ENCODE results near the gene PCDHB16.
"Not testable (repeated sequence)": the region's sequence is repeated elsewhere in the genome, so short reads cannot be mapped to it uniquely, and the experiment has no call there.

PCDHB16 gene

GRCh38 chr5:141192110-141192725, 10.0 kb downstream of the PCDHB16 start, which contains the start of gene PCDHB10:
PCDHB10 (plus strand) TSS chr5:141192353; CDS start chr5:141192553, 200 bp downstream.
- Histone ChIP-seq H3K27ac (no peak within 1 kb of the TSS), H3K36me3 (no peaks in the 10 kb centered on the region), H3K4me3 (ENCODE audit: low read depth, low read length) (peak within 1 kb of the TSS; percentile 30), H3K9me3 (ENCODE audit: severe bottlenecking) (peaks cover 8% of the 10 kb centered on the region), H3K27me3 (ENCODE audit: insufficient read depth, low read depth, severe bottlenecking) (no peaks in the 10 kb centered on the region)
- peak; percentile 71 for TF ChIP-seq CTCF (IDR thresholded peaks at IDR 0.05; ENCODE audit: low read depth, low read length)
- DNase-seq, result peak; percentile 76

- H3K27ac ChIP-seq; H3K4me3 ChIP-seq (ENCODE audit: low read depth, low read length); H3K27me3 ChIP-seq (ENCODE audit: insufficient read depth, low read depth, severe bottlenecking); H3K36me3 ChIP-seq; DNase-seq: not testable (repeated sequence)
- peaks cover 10% of the 10 kb centered on the region for H3K9me3 ChIP-seq (ENCODE audit: severe bottlenecking)
Measured at GRCh38 chr5:141194332-141194731, 12.1 kb downstream of the PCDHB16 start.

DNA sequence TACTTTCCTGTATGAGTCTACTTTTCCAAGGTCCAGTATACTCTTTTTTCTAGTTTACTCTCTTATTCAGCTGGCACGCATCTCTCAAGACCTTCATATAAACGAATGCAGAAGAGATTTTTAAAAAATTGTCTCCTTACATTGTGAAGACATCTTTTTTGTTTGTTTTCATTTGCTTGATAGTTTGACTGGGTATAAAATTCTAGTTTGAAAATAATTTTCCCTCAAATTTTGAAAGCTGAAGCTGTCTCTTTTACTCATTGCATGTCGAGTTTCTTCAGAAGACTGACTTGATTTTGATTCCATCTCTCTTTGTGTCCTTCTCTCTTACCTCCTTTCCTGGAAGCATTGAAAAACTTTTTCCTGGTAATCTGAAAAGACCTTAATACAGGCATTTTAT, 14.2 kb downstream of the PCDHB16 start:
- no peak for TF ChIP-seq CTCF (IDR thresholded peaks at IDR 0.05; ENCODE audit: low read depth, low read length)
- Histone ChIP-seq H3K9me3 (ENCODE audit: severe bottlenecking) (peaks cover 20% of the 10 kb centered on the region), H3K4me3 (ENCODE audit: low read depth, low read length) (no peak overlapping the region)

DNA sequence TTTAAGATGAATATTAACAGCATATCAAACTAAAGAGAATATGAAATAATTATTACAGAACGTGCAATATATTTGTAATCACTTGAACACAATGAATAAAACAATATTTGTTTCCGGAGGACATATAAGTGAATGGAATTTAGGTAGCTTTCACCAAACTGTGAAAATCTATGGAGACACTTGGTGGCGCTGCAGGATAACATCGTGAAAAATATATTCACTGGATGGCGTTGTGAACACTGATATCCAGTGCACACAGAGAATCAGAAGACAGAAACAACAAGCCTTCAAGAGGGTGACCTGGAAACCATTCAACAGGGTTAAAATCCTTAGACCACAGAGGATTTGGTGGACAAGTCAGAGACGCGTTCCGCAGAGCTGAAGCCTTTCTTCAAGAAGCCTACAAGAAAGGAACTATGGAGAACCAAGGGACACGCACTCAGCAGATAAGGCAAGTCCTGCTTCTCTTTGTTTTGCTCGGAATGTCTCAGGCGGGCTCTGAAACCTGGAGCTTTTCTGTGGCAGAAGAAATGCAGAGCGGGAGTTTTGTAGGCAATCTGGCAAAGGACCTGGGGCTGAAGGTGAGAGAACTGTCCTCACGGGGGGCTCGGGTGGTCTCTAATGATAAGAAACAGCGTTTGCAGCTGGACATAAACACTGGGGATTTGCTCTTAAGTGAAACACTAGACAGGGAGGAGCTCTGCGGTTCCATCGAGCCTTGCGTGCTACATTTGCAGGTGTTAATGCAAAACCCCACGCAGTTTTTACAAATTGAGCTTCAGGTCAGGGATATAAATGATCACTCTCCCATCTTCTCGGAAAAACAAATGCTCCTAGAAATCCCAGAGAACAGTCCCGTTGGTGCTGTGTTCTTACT, 17.4 kb downstream of the PCDHB16 start, which contains the start of gene PCDHB11:
Gene PCDHB11, plus strand, starts transcription at position 269 of the 877 bp plus-strand sequence. Its CDS starts 148 bp downstream, at position 417.
- no peaks in the 10 kb centered on the region for H3K27me3 ChIP-seq (ENCODE audit: insufficient read depth, low read depth, severe bottlenecking)
- peaks cover 22% of the 10 kb centered on the region for H3K9me3 ChIP-seq (ENCODE audit: severe bottlenecking)
- peak within 1 kb of the TSS; percentile 82 for H3K27ac ChIP-seq
- peak within 1 kb of the TSS; percentile 77 for H3K4me3 ChIP-seq (ENCODE audit: low read depth, low read length)
- peak; percentile 69 for DNase-seq
- peaks cover 18% of the 10 kb centered on the region for H3K36me3 ChIP-seq
- peak; percentile 49 for TF ChIP-seq CTCF (IDR thresholded peaks at IDR 0.05; ENCODE audit: low read depth, low read length)

More for the DNA sequence above, 14.2 kb downstream of the PCDHB16 start:
- H3K27me3 ChIP-seq (ENCODE audit: insufficient read depth, low read depth, severe bottlenecking), result no peaks in the 10 kb centered on the region
- H3K36me3 ChIP-seq, result peaks cover 5% of the 10 kb centered on the region; the same call in 1 of the 2 replicates
- DNase-seq, result no peak
- H3K27ac ChIP-seq, result no peak overlapping the region

DNA sequence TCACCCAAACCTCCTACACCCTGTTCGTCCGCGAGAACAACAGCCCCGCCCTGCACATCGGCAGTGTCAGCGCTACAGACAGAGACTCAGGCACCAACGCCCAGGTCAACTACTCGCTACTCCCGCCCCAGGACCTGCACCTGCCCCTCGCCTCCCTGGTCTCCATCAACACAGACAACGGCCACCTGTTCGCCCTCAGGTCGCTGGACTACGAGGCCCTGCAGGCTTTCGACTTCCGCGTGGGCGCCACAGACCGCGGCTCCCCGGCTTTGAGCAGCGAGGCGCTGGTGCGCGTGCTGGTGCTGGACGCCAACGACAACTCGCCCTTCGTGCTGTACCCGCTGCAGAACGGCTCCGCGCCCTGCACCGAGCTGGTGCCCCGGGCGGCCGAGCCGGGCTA, 18.9 kb downstream of the PCDHB16 start:
- not testable (repeated sequence) for DNase-seq; H3K4me3 ChIP-seq (ENCODE audit: low read depth, low read length); H3K27me3 ChIP-seq (ENCODE audit: insufficient read depth, low read depth, severe bottlenecking); H3K27ac ChIP-seq
- Histone ChIP-seq H3K36me3 (peaks cover 18% of the 10 kb centered on the region), H3K9me3 (ENCODE audit: severe bottlenecking) (peaks cover 22% of the 10 kb centered on the region)

GRCh38 chr5:141201646-141202045, 19.5 kb downstream of the PCDHB16 start:
- not testable (repeated sequence) for H3K27me3 ChIP-seq (ENCODE audit: insufficient read depth, low read depth, severe bottlenecking); DNase-seq; H3K27ac ChIP-seq; H3K4me3 ChIP-seq (ENCODE audit: low read depth, low read length)
- peaks cover 18% of the 10 kb centered on the region for H3K36me3 ChIP-seq
- H3K9me3 ChIP-seq (ENCODE audit: severe bottlenecking), result peaks cover 16% of the 10 kb centered on the region

DNA sequence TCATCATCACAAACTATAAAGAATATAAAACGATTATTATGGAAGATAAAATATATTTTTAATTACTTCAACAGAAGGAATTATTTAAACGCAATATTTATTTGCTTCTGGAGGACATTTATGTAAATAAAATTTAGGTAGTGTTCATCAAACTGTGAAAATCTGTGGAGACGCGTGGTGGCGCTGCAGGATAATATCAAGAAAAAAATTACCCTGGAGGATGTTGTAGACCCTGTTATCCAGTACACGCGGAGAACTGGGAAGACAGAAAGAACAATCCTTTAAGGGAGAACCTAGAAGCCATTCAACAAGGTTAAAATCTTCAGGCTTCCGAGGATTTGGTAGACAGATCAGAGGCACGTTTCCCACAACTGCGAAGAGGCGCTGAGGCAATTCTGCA, 26.3 kb downstream of the PCDHB16 start, which contains the start of gene PCDHB12:
Gene PCDHB12, plus strand, starts transcription at position 242 of the 400 bp plus-strand sequence. CDS start 189 bp downstream, outside the sequence.
- H3K36me3 ChIP-seq, result peaks cover 5% of the 10 kb centered on the region
- no peak within 1 kb of the TSS for H3K27ac ChIP-seq
- H3K27me3 ChIP-seq (ENCODE audit: insufficient read depth, low read depth, severe bottlenecking), result no peaks in the 10 kb centered on the region
- H3K9me3 ChIP-seq (ENCODE audit: severe bottlenecking), result no peaks in the 10 kb centered on the region
- H3K4me3 ChIP-seq (ENCODE audit: low read depth, low read length), result no peak within 1 kb of the TSS
- no peak for DNase-seq
- TF ChIP-seq CTCF (IDR thresholded peaks at IDR 0.05; ENCODE audit: low read depth, low read length), result no peak

- not testable (repeated sequence) for H3K27ac ChIP-seq; H3K9me3 ChIP-seq (ENCODE audit: severe bottlenecking); H3K27me3 ChIP-seq (ENCODE audit: insufficient read depth, low read depth, severe bottlenecking)
Measured at GRCh38 chr5:141210281-141210680, 28.1 kb downstream of the PCDHB16 start.

GRCh38 chr5:141210849-141211248, 28.7 kb downstream of the PCDHB16 start:
- DNase-seq; H3K36me3 ChIP-seq; H3K9me3 ChIP-seq (ENCODE audit: severe bottlenecking); H3K27me3 ChIP-seq (ENCODE audit: insufficient read depth, low read depth, severe bottlenecking); H3K4me3 ChIP-seq (ENCODE audit: low read depth, low read length); H3K27ac ChIP-seq: not testable (repeated sequence)

More at GRCh38 chr5:141210281-141210680, 28.1 kb downstream of the PCDHB16 start:
- not testable (repeated sequence) for H3K36me3 ChIP-seq; DNase-seq; H3K4me3 ChIP-seq (ENCODE audit: low read depth, low read length)
